Measurements from ENCODE around the gene CDK6. TPM values are rescaled to one million over a fixed set of nuclear protein-coding genes. Genes with fewer than 3 reads are reported as not detected.

The CDK6 gene
- total RNA-seq, 2 donors from 2014 or later, result 278 to 404 TPM

GRCh38 chr7:92588561-92588960, 247.8 kb downstream of the CDK6 start:
- Mint-ChIP-seq H3K27me3 (peaks cover 5 to 6% of the 10 kb centered on the region in 2 donors), H3K36me3 (peaks cover 18% of the 10 kb centered on the region), H3K9me3 (no peaks in the 10 kb centered on the region), H3K27ac (peak overlapping the region; percentile 90 to 93), H3K4me1 (ENCODE audit: low read depth in 2 of 2) (peaks cover 33 to 46% of the 10 kb centered on the region in 2 donors), H3K4me3 (peak overlapping the region; percentile 99)
- ATAC-seq (no peak), DNase-seq (ENCODE audit: low spot score) (no peak)

- peak overlapping the region; percentile 52 to 54 for H3K27ac Mint-ChIP-seq
- no peak for ATAC-seq
These were observed 249.5 kb downstream of the CDK6 start for GRCh38 chr7:92586841-92587240.

GRCh38 chr7:92586403-92586802, 250.0 kb downstream of the CDK6 start:
- Mint-ChIP-seq H3K27me3 (no peaks in the 10 kb centered on the region), H3K36me3 (peaks cover 23% of the 10 kb centered on the region), H3K27ac (peak overlapping the region; percentile 52 to 54), H3K4me3 (peak overlapping the region; percentile 99), H3K4me1 (ENCODE audit: low read depth in 2 of 2) (peaks cover 37 to 58% of the 10 kb centered on the region in 2 donors), H3K9me3 (no peaks in the 10 kb centered on the region)
- no peak for ATAC-seq
- DNase-seq (ENCODE audit: low spot score), result no peak

More at GRCh38 chr7:92586841-92587240, 249.5 kb downstream of the CDK6 start:
- Mint-ChIP-seq H3K9me3 (no peaks in the 10 kb centered on the region), H3K27me3 (no peaks in the 10 kb centered on the region), H3K4me1 (ENCODE audit: low read depth in 2 of 2) (peaks cover 37 to 58% of the 10 kb centered on the region in 2 donors), H3K4me3 (peak overlapping the region; percentile 99), H3K36me3 (peaks cover 23% of the 10 kb centered on the region)
- DNase-seq (ENCODE audit: low spot score), result no peak

GRCh38 chr7:92584953-92585352, 251.4 kb downstream of the CDK6 start:
- Mint-ChIP-seq H3K36me3 (peaks cover 27% of the 10 kb centered on the region), H3K27ac (peak overlapping the region; percentile 47 to 61), H3K4me1 (ENCODE audit: low read depth in 2 of 2) (peaks cover 37 to 58% of the 10 kb centered on the region in 2 donors), H3K9me3 (no peaks in the 10 kb centered on the region), H3K4me3 (peak overlapping the region; percentile 41), H3K27me3 (no peaks in the 10 kb centered on the region)
- ATAC-seq, result peak in 1 of 2 donors; percentile 30
- no peak for DNase-seq (ENCODE audit: low spot score)

- Mint-ChIP-seq H3K9me3 (no peaks in the 10 kb centered on the region), H3K27me3 (no peaks in the 10 kb centered on the region), H3K4me1 (ENCODE audit: low read depth in 2 of 2) (peaks cover 22 to 40% of the 10 kb centered on the region in 2 donors), H3K27ac (no peak overlapping the region), H3K36me3 (peaks cover 26% of the 10 kb centered on the region), H3K4me3 (no peak overlapping the region)
- DNase-seq (ENCODE audit: low spot score) (no peak), ATAC-seq (no peak)
These were observed 253.4 kb downstream of the CDK6 start for GRCh38 chr7:92582948-92583347.

DNA sequence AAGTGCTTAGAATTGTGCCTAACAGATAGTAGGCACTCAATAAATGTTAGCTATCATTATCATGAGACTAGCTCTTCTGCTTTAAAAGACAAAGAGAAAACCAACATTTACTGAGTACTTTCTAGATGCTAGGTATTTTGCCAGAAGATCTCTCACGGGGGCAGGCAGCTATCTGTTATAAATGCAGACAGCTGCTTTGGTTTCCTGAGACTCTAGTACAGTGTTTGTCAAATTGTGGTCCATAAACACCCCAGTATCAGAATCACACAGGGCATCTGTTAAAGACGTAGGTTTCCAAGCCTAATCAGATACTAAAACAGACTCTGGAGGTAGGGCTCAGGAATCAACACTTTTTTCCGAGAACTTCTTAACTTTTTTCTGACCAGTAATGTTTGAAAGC, 260.1 kb downstream of the CDK6 start:
- Mint-ChIP-seq H3K27me3 (no peaks in the 10 kb centered on the region), H3K4me1 (ENCODE audit: low read depth in 2 of 2) (peaks cover 4 to 6% of the 10 kb centered on the region in 2 donors), H3K27ac (no peak overlapping the region), H3K36me3 (peaks cover 37% of the 10 kb centered on the region), H3K4me3 (no peak overlapping the region), H3K9me3 (no peaks in the 10 kb centered on the region)
- DNase-seq (ENCODE audit: low spot score) (no peak), ATAC-seq (no peak)

GRCh38 chr7:92569137-92569536, 267.2 kb downstream of the CDK6 start:
- H3K4me1 Mint-ChIP-seq (ENCODE audit: low read depth in 2 of 2), result peaks cover 11% of the 10 kb centered on the region in 2 donors
- H3K36me3 Mint-ChIP-seq, result peaks cover 30% of the 10 kb centered on the region
- H3K27me3 Mint-ChIP-seq, result no peaks in the 10 kb centered on the region
- H3K4me3 Mint-ChIP-seq, result no peak overlapping the region
- DNase-seq (ENCODE audit: low spot score) (no peak), ATAC-seq (no peak)
- no peaks in the 10 kb centered on the region for H3K9me3 Mint-ChIP-seq
- H3K27ac Mint-ChIP-seq, result peak overlapping the region in 1 of 2 donors; percentile 58

DNA sequence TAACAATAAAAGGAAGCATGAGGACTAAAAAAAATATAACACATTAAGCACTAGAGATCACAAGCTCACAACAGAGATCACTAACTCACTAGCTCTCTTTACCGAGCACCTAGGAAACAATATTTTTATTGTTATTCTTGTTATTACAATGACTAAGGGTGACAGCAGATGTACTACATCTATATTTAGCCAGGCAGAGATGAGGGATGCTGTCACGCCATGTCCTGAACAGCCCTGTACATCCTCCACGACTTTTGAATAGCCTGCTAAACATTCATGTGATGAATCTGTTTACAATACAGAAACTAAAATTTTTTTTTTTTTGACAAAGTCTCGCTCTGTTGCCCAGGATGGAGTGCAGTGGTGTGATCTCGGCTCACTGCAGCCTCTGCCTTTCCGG, 268.9 kb downstream of the CDK6 start:
- H3K27me3 Mint-ChIP-seq, result no peaks in the 10 kb centered on the region
- H3K9me3 Mint-ChIP-seq, result no peaks in the 10 kb centered on the region
- H3K4me1 Mint-ChIP-seq (ENCODE audit: low read depth in 2 of 2), result peaks cover 8 to 9% of the 10 kb centered on the region in 2 donors
- no peak for DNase-seq (ENCODE audit: low spot score)
- H3K36me3 Mint-ChIP-seq, result peaks cover 38% of the 10 kb centered on the region
- H3K4me3 Mint-ChIP-seq, result no peak overlapping the region
- no peak overlapping the region for H3K27ac Mint-ChIP-seq
- ATAC-seq, result no peak

- Mint-ChIP-seq H3K27ac (peak overlapping the region; percentile 2 to 21), H3K4me3 (no peak overlapping the region), H3K36me3 (peaks cover 22% of the 10 kb centered on the region), H3K27me3 (no peaks in the 10 kb centered on the region), H3K9me3 (no peaks in the 10 kb centered on the region), H3K4me1 (ENCODE audit: low read depth in 2 of 2) (no peaks in the 10 kb centered on the region)
- ATAC-seq (no peak), DNase-seq (ENCODE audit: low spot score) (no peak)
These were observed 273.0 kb downstream of the CDK6 start for GRCh38 chr7:92563345-92563744.

DNA sequence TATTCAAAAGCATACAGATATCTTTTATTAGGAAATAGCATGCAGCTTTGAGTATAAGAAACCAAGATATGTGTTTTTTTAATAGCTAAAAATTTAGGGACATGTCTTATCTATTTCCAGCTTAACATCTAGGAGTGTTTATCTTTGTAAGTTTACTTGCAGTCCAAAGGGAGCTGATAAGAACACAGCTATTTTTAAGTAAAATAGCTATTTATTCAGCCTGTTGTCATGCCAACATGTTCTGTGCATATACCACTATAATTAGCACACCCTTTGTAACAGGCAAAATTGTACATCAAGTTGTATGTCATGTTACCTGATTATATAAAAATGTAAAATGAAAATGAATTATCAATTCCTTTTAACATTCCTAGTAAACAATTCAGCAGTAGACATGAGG, 275.8 kb downstream of the CDK6 start:
- Mint-ChIP-seq H3K4me3 (no peak overlapping the region), H3K9me3 (no peaks in the 10 kb centered on the region)

GRCh38 chr7:92557808-92558362, 278.5 kb downstream of the CDK6 start:
- H3K36me3 Mint-ChIP-seq, result peaks cover 1% of the 10 kb centered on the region
- ATAC-seq, result no peak
- no peaks in the 10 kb centered on the region for H3K4me1 Mint-ChIP-seq (ENCODE audit: low read depth in 2 of 2)
- H3K4me3 Mint-ChIP-seq, result no peak overlapping the region
- peak overlapping the region in 1 of 2 donors; percentile 57 for H3K27ac Mint-ChIP-seq
- no peaks in the 10 kb centered on the region for H3K9me3 Mint-ChIP-seq
- no peaks in the 10 kb centered on the region for H3K27me3 Mint-ChIP-seq
- DNase-seq (ENCODE audit: low spot score), result no peak

More for the DNA sequence above, 275.8 kb downstream of the CDK6 start:
- Mint-ChIP-seq H3K4me1 (ENCODE audit: low read depth in 2 of 2) (no peaks in the 10 kb centered on the region), H3K36me3 (peaks cover 17% of the 10 kb centered on the region), H3K27me3 (no peaks in the 10 kb centered on the region), H3K27ac (no peak overlapping the region)
- ATAC-seq (no peak), DNase-seq (ENCODE audit: low spot score) (no peak)

- H3K9me3 Mint-ChIP-seq, result no peaks in the 10 kb centered on the region
- no peaks in the 10 kb centered on the region for H3K4me1 Mint-ChIP-seq (ENCODE audit: low read depth in 2 of 2)
- no peak overlapping the region for H3K4me3 Mint-ChIP-seq
- H3K36me3 Mint-ChIP-seq, result no peaks in the 10 kb centered on the region
- ATAC-seq (no peak), DNase-seq (ENCODE audit: low spot score) (no peak)
- H3K27ac Mint-ChIP-seq, result no peak overlapping the region
- H3K27me3 Mint-ChIP-seq, result no peaks in the 10 kb centered on the region
These were observed 279.1 kb downstream of the CDK6 start for GRCh38 chr7:92557249-92557648.

All from natural killer cell treated with Interleukin-12 subunit alpha and Interleukin-12 subunit beta and Interleukin-15 and Interleukin-18, amount 100 ng/mL, for 72 hours (primary cell).